Nephron progenitor cell (in vitro differentiated cells): ENCODE measurements around the gene WWOX.

Source experiments
- DNase-seq: peaks from one replicate; pipeline ENCODE4 v3.0.0; 2021
- H3K27ac Mint-ChIP-seq: 2 replicates; pipeline ENCODE4 v1.8.0; 2021; ENCODE audit warnings: mild to moderate bottlenecking, moderate library complexity, mixed read lengths
- H3K27me3 Mint-ChIP-seq: 2 replicates; pipeline ENCODE4 v1.8.0; 2021; ENCODE audit warnings: mild to moderate bottlenecking, low read depth, mixed read lengths; ENCODE audit not compliant: poor library complexity
- H3K36me3 Mint-ChIP-seq: 2 replicates; pipeline ENCODE4 v1.8.0; 2021; ENCODE audit warnings: low read depth, mixed read lengths
- H3K4me1 Mint-ChIP-seq: 2 replicates; pipeline ENCODE4 v1.8.0; 2021; ENCODE audit warnings: mixed read lengths
- H3K4me3 Mint-ChIP-seq: 2 replicates; pipeline ENCODE4 v1.8.0; 2021; ENCODE audit warnings: mild to moderate bottlenecking, moderate library complexity, mixed read lengths
- H3K9me3 Mint-ChIP-seq: 2 replicates; pipeline ENCODE4 v1.8.0; 2021; ENCODE audit warnings: mild to moderate bottlenecking, moderate library complexity, mixed read lengths
- CTCF ChIP-seq: fragments of 200-600 bp; sonication (generic); IDR thresholded peaks from 2 replicates; pipeline ENCODE4 v1.5.0; 2021; ENCODE audit warnings: antibody characterized with exemption

WWOX gene

GRCh38 chr16:78607465-78607864 is 508.0 kb downstream of the WWOX start:
- Mint-ChIP-seq H3K4me3 (no peak overlapping the region), H3K27ac (no peak overlapping the region), H3K4me1 (peaks cover 73% of the 10 kb centered on the region), H3K9me3 (no peaks in the 10 kb centered on the region), H3K27me3 (peaks cover 8% of the 10 kb centered on the region), H3K36me3 (no peaks in the 10 kb centered on the region)
- no peak for TF ChIP-seq CTCF
- no peak for DNase-seq

- TF ChIP-seq CTCF, result no peak
- Mint-ChIP-seq H3K4me1 (peaks cover 73% of the 10 kb centered on the region), H3K9me3 (no peaks in the 10 kb centered on the region), H3K27me3 (peaks cover 8% of the 10 kb centered on the region), H3K27ac (peak overlapping the region; percentile 82), H3K4me3 (no peak overlapping the region), H3K36me3 (no peaks in the 10 kb centered on the region)
- DNase-seq, result peak; percentile 74
These were observed 508.9 kb downstream of the WWOX start for GRCh38 chr16:78608305-78608776.

- Mint-ChIP-seq H3K4me1 (peaks cover 73% of the 10 kb centered on the region), H3K27me3 (peaks cover 8% of the 10 kb centered on the region)
- TF ChIP-seq CTCF, result no peak
These were observed 510.2 kb downstream of the WWOX start for GRCh38 chr16:78609402-78610274.

GRCh38 chr16:78611318-78611717 is 511.9 kb downstream of the WWOX start:
- no peak for TF ChIP-seq CTCF
- H3K9me3 Mint-ChIP-seq, result no peaks in the 10 kb centered on the region
- no peak for DNase-seq

More at GRCh38 chr16:78609402-78610274, 510.2 kb downstream of the WWOX start:
- no peaks in the 10 kb centered on the region for H3K9me3 Mint-ChIP-seq
- H3K27ac Mint-ChIP-seq, result peak overlapping the region; percentile 68
- H3K36me3 Mint-ChIP-seq, result no peaks in the 10 kb centered on the region
- H3K4me3 Mint-ChIP-seq, result peak overlapping the region; percentile 29
- no peak for DNase-seq

GRCh38 chr16:78619811-78620210 is 520.4 kb downstream of the WWOX start:
- DNase-seq, result no peak
- TF ChIP-seq CTCF, result no peak
- H3K4me1 Mint-ChIP-seq, result peaks cover 13% of the 10 kb centered on the region
- peaks cover 4% of the 10 kb centered on the region for H3K36me3 Mint-ChIP-seq
- peaks cover 4% of the 10 kb centered on the region for H3K27me3 Mint-ChIP-seq
- peaks cover 22% of the 10 kb centered on the region for H3K9me3 Mint-ChIP-seq
- no peak overlapping the region for H3K27ac Mint-ChIP-seq
- H3K4me3 Mint-ChIP-seq, result no peak overlapping the region

More at GRCh38 chr16:78611318-78611717, 511.9 kb downstream of the WWOX start:
- Mint-ChIP-seq H3K4me1 (peaks cover 56% of the 10 kb centered on the region), H3K4me3 (no peak overlapping the region), H3K27me3 (peaks cover 5% of the 10 kb centered on the region), H3K27ac (no peak overlapping the region), H3K36me3 (no peaks in the 10 kb centered on the region)
